ENCODE data around the gene CDC42BPB.

The CDC42BPB gene

DNA sequence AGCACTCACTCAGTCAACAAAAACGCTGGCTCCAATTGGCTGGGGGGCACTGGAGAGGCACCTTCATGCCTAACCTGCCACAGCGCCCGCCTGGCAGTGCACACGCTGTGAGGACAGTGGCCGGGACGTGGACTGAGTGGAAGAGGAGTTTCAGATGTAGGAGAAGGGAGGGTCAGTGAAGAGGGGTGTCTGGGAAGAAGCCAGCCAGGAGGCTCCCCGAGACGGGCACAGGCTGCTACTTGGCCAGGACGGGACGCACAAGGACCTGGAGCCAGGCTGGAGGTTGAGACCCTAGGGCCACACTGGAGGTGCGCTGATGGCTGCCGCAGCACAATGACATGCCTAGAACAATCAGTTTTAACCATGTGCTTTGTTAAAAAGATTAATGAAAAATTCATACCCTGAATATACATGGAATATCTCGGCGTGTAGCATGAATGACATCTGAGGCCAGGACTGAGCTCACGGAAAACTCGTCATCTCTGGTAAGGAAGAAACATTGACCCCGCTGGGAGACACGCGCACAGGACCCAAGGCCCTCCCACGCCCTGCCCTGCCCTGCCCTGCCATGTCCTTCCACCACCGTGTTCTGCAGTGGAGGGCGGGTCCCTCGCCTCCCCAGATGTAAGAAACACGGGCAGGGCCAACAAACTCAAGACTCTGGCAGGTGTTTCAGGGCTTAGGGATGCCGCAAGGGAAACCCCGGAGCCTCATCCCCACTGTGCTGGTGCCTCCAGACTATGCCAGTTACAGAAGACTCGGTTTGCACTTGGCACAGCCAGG, 109.8 kb downstream of the CDC42BPB start:
- Histone ChIP-seq H3F3A (ENCODE audit: control insufficient read depth, insufficient read depth) (peaks cover 4% of the 10 kb centered on the region; the same call in 1 of the 2 replicates), H3K4me2 (ENCODE audit: low read length) (peak overlapping the region; percentile 80), H3K79me2 (ENCODE audit: control insufficient read depth, low read length) (no peaks in the 10 kb centered on the region), H3K9me3 (ENCODE audit: control insufficient read depth, insufficient read depth, low read length) (no peaks in the 10 kb centered on the region), H3K27ac (ENCODE audit: low read depth, low read length) (peak overlapping the region; percentile 78), H3K27me3 (ENCODE audit: control insufficient read depth, low read length) (no peaks in the 10 kb centered on the region), H4K20me1 (ENCODE audit: control insufficient read depth, insufficient read depth, low read depth, low read length) (no peaks in the 10 kb centered on the region), H3K9me2 (replicated peaks; ENCODE audit: control insufficient read depth, low read length) (no peaks in the 10 kb centered on the region), H3K4me1 (ENCODE audit: control insufficient read depth, low read length) (peaks cover 48% of the 10 kb centered on the region), H3K36me3 (ENCODE audit: control insufficient read depth, low read length) (no peaks in the 10 kb centered on the region), H3K4me3 (ENCODE audit: low read length) (peak overlapping the region; percentile 71)
- TF ChIP-seq CTCF (IDR thresholded peaks at IDR 0.05; ENCODE audit: low read depth, low read length, poor library complexity, severe bottlenecking), result no peak
- no peak for TF ChIP-seq EZH2phosphoT487 (IDR thresholded peaks at IDR 0.05; ENCODE audit: borderline replicate concordance, low read length)

DNA sequence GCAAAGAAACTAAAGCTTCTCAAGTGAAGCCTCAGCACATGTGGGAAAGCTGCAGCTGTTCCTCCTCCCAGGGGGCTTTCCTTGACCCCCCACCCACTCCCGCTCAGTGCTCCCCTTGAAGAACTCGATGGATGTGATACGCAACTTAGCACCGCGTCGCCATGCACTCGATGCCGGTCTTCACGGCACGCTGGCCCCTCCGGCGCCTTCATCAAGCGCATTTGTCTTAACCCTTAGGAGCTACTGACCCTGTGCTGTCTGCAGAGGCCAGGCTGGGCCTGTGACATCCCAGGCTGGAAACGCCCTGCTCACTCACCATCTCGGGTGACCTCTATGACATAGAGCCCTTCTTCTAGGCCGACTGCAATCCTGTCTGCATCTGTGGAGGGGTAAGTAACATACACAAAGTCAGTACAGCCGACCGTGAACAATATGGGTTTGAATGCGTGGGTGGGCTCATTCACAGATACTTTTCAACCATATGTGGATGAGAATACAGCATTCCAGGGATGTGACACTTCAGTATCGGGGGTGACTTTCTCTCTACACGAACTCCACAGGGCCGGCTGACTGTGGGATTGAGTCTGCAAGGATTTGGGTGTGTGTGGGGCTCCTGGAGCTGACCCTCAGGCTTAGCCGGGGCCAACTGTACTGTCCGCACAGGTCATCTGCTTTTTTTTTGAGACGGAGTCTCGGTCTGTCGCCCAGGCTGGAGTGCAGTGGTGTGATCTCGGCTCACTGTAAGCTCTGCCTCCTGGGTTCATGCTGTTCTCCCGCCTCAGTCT, 111.8 kb downstream of the CDC42BPB start:
- peaks cover 68% of the 10 kb centered on the region for H3K4me1 ChIP-seq (ENCODE audit: control insufficient read depth, low read length)
- no peaks in the 10 kb centered on the region for H3K9me2 ChIP-seq (replicated peaks; ENCODE audit: control insufficient read depth, low read length)
- H3K4me3 ChIP-seq (ENCODE audit: low read length), result no peak overlapping the region
- no peak overlapping the region for H3K4me2 ChIP-seq (ENCODE audit: low read length)
- H3K9me3 ChIP-seq (ENCODE audit: control insufficient read depth, insufficient read depth, low read length), result no peaks in the 10 kb centered on the region
- no peaks in the 10 kb centered on the region for H3K27me3 ChIP-seq (ENCODE audit: control insufficient read depth, low read length)
- H4K20me1 ChIP-seq (ENCODE audit: control insufficient read depth, insufficient read depth, low read depth, low read length), result no peaks in the 10 kb centered on the region
- no peaks in the 10 kb centered on the region for H3K36me3 ChIP-seq (ENCODE audit: control insufficient read depth, low read length)
- H3K27ac ChIP-seq (ENCODE audit: low read depth, low read length), result no peak overlapping the region
- no peaks in the 10 kb centered on the region for H3K79me2 ChIP-seq (ENCODE audit: control insufficient read depth, low read length)
- TF ChIP-seq CTCF (IDR thresholded peaks at IDR 0.05; ENCODE audit: low read depth, low read length, poor library complexity, severe bottlenecking), result no peak
- TF ChIP-seq EZH2phosphoT487 (IDR thresholded peaks at IDR 0.05; ENCODE audit: borderline replicate concordance, low read length), result no peak
- peaks cover 9% of the 10 kb centered on the region; the same call in 1 of the 2 replicates for H3F3A ChIP-seq (ENCODE audit: control insufficient read depth, insufficient read depth)

DNA sequence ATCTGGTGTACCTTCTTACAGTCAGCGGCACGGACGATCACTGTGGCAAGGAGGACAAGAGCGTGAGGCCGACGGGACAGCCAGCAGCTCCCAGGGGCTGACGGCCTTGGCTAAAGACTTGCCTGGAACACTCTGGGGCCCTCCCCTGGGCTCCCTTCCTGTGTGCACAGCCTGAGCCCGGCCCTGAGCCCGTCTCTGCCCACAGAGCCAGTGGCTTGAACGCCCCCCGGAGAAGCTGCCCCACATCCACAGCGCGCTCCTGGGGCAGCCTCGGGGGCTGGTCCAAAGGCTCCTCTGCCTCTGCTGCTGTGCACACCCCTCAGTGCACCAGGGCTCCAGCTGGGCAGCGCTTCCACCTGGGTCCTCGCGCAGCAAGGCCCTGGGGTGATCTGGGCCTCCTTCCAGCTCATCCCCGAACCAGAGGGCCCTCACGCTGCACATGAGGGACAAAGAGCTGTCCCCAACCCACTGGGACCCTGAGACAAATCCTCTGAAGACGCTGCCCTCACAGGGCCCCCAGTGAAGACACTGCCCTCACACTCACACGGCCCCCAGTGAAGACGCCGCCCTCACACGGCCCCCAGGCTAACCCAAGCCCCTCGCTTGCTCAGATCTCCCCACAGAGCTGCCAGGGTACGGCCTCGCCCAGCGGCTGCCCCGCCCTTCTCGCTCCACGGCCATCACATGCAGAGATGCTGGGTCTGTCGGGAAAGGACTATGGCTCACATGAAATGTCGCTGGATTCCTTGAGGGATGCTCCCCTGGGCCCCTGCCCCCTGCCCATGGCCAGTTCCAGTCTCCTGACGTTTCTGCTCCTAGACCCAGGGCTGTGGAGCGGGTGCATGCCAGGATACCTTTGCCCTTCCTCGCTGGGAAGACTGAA, 112.7 kb downstream of the CDC42BPB start:
- Histone ChIP-seq H3K9me3 (ENCODE audit: control insufficient read depth, insufficient read depth, low read length) (no peaks in the 10 kb centered on the region), H3K36me3 (ENCODE audit: control insufficient read depth, low read length) (no peaks in the 10 kb centered on the region), H3K9me2 (replicated peaks; ENCODE audit: control insufficient read depth, low read length) (no peaks in the 10 kb centered on the region), H3K4me2 (ENCODE audit: low read length) (no peak overlapping the region), H4K20me1 (ENCODE audit: control insufficient read depth, insufficient read depth, low read depth, low read length) (no peaks in the 10 kb centered on the region), H3K4me1 (ENCODE audit: control insufficient read depth, low read length) (peaks cover 68% of the 10 kb centered on the region), H3K27me3 (ENCODE audit: control insufficient read depth, low read length) (no peaks in the 10 kb centered on the region), H3F3A (ENCODE audit: control insufficient read depth, insufficient read depth) (peaks cover 9% of the 10 kb centered on the region; the same call in 1 of the 2 replicates), H3K79me2 (ENCODE audit: control insufficient read depth, low read length) (no peaks in the 10 kb centered on the region), H3K4me3 (ENCODE audit: low read length) (no peak overlapping the region), H3K27ac (ENCODE audit: low read depth, low read length) (no peak overlapping the region)
- TF ChIP-seq CTCF (IDR thresholded peaks at IDR 0.05; ENCODE audit: low read depth, low read length, poor library complexity, severe bottlenecking) (no peak), EZH2phosphoT487 (IDR thresholded peaks at IDR 0.05; ENCODE audit: borderline replicate concordance, low read length) (no peak)

Data from DOHH2 (cell line).